ENCODE data around the gene PPP1R3C. TPM values are rescaled to one million over a fixed set of nuclear protein-coding genes. Genes with fewer than 3 reads are reported as not detected.

PPP1R3C gene
- total and polyA plus RNA-seq, 4 donors: 25.5 to 76.1 (median 31.0) TPM

DNA sequence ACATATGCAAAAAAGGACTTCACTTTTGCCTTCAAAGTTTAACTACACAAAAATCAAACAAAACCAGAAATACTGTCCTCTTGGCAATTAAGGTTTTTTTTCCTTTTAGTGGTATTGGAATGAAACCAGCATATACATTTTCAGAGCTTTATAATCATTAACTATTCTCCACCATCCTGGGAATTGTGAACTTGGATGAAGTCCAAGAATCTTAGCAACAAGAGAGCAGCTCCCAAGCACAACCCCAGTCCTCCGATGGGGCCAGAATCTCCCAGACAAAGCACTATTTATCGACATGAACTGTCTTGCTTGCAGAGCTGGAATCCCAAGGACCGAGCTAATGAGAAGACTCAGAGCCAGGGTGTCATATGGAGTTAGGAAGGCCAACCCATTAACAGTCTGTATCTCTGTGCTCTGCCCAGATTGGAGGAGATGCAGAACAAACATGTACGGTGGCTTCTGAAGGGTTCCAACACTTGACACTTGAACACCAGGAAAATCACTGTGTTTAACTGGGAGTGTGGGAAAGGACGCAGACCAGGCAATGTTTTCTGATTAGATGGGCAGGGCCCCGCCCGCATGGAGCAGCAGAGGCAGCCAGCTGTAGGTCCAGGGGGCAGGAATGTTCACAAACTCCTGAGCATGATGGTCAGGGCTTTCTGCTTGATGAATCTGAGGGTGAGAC, 35.5 kb downstream of the PPP1R3C start:
- H3K9ac ChIP-seq (ENCODE audit: low read depth in 1 of 2, low read length in 2 of 2): no peak overlapping the region

DNA sequence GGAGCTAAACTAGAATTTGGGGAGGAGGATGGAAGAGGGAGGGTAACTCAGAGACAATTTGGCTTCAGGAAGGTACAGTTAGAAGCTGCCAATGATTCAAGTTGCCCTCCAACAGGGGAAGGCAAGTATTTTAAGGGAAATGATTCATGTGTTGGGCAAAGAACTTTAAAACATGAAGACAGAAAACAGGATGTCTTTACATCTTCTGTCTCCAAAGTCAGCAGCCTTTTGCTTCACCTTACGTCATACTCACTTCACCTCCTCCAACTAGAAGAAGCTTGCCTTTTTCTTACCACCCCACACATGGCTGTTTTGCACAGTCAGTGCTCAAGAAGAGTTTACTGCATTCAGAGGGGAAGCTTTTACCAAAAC, 36.1 kb downstream of the PPP1R3C start:
- Histone ChIP-seq H3K9ac (ENCODE audit: low read depth in 1 of 2, low read length in 2 of 2) (no peak overlapping the region), H3K4me3 (ENCODE audit: low read depth in 1 of 3, low read length in 3 of 3) (no peak overlapping the region), H3K4me1 (ENCODE audit: control insufficient read depth in 4 of 4, insufficient read depth in 4 of 4, low read length in 3 of 4) (no peaks in the 10 kb centered on the region), H3K36me3 (ENCODE audit: control insufficient read depth in 4 of 4, insufficient read depth in 3 of 4, low read depth in 1 of 4, low read length in 3 of 4) (no peaks in the 10 kb centered on the region), H3K9me3 (ENCODE audit: control insufficient read depth in 4 of 4, low read length in 3 of 4) (no peaks in the 10 kb centered on the region), H3K27me3 (ENCODE audit: control insufficient read depth in 4 of 4, insufficient read depth in 4 of 4, low read length in 3 of 4) (no peaks in the 10 kb centered on the region), H3K27ac (ENCODE audit: low read depth in 1 of 2, low read length in 2 of 2) (no peak overlapping the region)
- no peak for DNase-seq (ENCODE audit: low spot score)
- WGBS: 82% methylated on average over 1 of the region's 1 CpG
- TF ChIP-seq, protein P1, sequence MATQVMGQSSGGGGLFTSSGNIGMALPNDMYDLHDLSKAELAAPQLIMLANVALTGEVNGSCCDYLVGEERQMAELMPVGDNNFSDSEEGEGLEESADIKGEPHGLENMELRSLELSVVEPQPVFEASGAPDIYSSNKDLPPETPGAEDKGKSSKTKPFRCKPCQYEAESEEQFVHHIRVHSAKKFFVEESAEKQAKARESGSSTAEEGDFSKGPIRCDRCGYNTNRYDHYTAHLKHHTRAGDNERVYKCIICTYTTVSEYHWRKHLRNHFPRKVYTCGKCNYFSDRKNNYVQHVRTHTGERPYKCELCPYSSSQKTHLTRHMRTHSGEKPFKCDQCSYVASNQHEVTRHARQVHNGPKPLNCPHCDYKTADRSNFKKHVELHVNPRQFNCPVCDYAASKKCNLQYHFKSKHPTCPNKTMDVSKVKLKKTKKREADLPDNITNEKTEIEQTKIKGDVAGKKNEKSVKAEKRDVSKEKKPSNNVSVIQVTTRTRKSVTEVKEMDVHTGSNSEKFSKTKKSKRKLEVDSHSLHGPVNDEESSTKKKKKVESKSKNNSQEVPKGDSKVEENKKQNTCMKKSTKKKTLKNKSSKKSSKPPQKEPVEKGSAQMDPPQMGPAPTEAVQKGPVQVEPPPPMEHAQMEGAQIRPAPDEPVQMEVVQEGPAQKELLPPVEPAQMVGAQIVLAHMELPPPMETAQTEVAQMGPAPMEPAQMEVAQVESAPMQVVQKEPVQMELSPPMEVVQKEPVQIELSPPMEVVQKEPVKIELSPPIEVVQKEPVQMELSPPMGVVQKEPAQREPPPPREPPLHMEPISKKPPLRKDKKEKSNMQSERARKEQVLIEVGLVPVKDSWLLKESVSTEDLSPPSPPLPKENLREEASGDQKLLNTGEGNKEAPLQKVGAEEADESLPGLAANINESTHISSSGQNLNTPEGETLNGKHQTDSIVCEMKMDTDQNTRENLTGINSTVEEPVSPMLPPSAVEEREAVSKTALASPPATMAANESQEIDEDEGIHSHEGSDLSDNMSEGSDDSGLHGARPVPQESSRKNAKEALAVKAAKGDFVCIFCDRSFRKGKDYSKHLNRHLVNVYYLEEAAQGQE (IDR thresholded peaks at IDR 0.05): no peak
- TF ChIP-seq HNF4A (conservative IDR thresholded peaks at IDR 0.05): no peak
- TF ChIP-seq SP1 (IDR thresholded peaks at IDR 0.05): no peak
- no peak for TF ChIP-seq FOXA2 (IDR thresholded peaks at IDR 0.05)
- TF ChIP-seq, protein P2, sequence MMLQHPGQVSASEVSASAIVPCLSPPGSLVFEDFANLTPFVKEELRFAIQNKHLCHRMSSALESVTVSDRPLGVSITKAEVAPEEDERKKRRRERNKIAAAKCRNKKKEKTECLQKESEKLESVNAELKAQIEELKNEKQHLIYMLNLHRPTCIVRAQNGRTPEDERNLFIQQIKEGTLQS (IDR thresholded peaks at IDR 0.05): no peak
- no peak for TF ChIP-seq JUND (IDR thresholded peaks at IDR 0.05)
- TF ChIP-seq, protein P3, sequence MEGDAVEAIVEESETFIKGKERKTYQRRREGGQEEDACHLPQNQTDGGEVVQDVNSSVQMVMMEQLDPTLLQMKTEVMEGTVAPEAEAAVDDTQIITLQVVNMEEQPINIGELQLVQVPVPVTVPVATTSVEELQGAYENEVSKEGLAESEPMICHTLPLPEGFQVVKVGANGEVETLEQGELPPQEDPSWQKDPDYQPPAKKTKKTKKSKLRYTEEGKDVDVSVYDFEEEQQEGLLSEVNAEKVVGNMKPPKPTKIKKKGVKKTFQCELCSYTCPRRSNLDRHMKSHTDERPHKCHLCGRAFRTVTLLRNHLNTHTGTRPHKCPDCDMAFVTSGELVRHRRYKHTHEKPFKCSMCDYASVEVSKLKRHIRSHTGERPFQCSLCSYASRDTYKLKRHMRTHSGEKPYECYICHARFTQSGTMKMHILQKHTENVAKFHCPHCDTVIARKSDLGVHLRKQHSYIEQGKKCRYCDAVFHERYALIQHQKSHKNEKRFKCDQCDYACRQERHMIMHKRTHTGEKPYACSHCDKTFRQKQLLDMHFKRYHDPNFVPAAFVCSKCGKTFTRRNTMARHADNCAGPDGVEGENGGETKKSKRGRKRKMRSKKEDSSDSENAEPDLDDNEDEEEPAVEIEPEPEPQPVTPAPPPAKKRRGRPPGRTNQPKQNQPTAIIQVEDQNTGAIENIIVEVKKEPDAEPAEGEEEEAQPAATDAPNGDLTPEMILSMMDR (IDR thresholded peaks at IDR 0.05; ENCODE audit: low read depth, low read length, missing input control): no peak
- TF ChIP-seq FOXA1 (IDR thresholded peaks at IDR 0.05): no peak
- no peak for TF ChIP-seq RXRA (IDR thresholded peaks at IDR 0.05)

More for the DNA sequence above, 35.5 kb downstream of the PPP1R3C start:
- WGBS: 68% methylated on average over 7 of the region's 7 CpGs
- TF ChIP-seq, protein P3 (IDR thresholded peaks at IDR 0.05; ENCODE audit: low read depth, low read length, missing input control): no peak
- TF ChIP-seq SP1 (IDR thresholded peaks at IDR 0.05): no peak
- no peak for TF ChIP-seq HNF4G (IDR thresholded peaks at IDR 0.05)
- TF ChIP-seq, protein P4, sequence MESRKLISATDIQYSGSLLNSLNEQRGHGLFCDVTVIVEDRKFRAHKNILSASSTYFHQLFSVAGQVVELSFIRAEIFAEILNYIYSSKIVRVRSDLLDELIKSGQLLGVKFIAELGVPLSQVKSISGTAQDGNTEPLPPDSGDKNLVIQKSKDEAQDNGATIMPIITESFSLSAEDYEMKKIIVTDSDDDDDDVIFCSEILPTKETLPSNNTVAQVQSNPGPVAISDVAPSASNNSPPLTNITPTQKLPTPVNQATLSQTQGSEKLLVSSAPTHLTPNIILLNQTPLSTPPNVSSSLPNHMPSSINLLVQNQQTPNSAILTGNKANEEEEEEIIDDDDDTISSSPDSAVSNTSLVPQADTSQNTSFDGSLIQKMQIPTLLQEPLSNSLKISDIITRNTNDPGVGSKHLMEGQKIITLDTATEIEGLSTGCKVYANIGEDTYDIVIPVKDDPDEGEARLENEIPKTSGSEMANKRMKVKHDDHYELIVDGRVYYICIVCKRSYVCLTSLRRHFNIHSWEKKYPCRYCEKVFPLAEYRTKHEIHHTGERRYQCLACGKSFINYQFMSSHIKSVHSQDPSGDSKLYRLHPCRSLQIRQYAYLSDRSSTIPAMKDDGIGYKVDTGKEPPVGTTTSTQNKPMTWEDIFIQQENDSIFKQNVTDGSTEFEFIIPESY (IDR thresholded peaks at IDR 0.05): no peak
- TF ChIP-seq RAD21 (IDR thresholded peaks at IDR 0.05): no peak
- TF ChIP-seq, protein P1 (IDR thresholded peaks at IDR 0.05): no peak
- TF ChIP-seq JUND (IDR thresholded peaks at IDR 0.05): no peak
- no peak for TF ChIP-seq FOXA1 (IDR thresholded peaks at IDR 0.05)
- no peak for TF ChIP-seq NR2F2 (IDR thresholded peaks at IDR 0.05)
- no peak for TF ChIP-seq YY1 (IDR thresholded peaks at IDR 0.05)
- no peak for TF ChIP-seq GABPA (IDR thresholded peaks at IDR 0.05 in 1 of 2, conservative IDR thresholded peaks at IDR 0.05 in 1 of 2)
- Histone ChIP-seq H3K36me3 (ENCODE audit: control insufficient read depth in 4 of 4, insufficient read depth in 3 of 4, low read depth in 1 of 4, low read length in 3 of 4) (no peaks in the 10 kb centered on the region), H3K9me3 (ENCODE audit: control insufficient read depth in 4 of 4, low read length in 3 of 4) (no peaks in the 10 kb centered on the region), H3K27ac (ENCODE audit: low read depth in 1 of 2, low read length in 2 of 2) (no peak overlapping the region), H3K4me1 (ENCODE audit: control insufficient read depth in 4 of 4, insufficient read depth in 4 of 4, low read length in 3 of 4) (no peaks in the 10 kb centered on the region), H3K4me3 (ENCODE audit: low read depth in 1 of 3, low read length in 3 of 3) (no peak overlapping the region), H3K27me3 (ENCODE audit: control insufficient read depth in 4 of 4, insufficient read depth in 4 of 4, low read length in 3 of 4) (no peaks in the 10 kb centered on the region)
- no peak for DNase-seq (ENCODE audit: low spot score)
